Testis (tissue), 2 donors: ENCODE measurements around the gene CTSC.

ENCODE experiments used
- POLR2A ChIP-seq: fragments of 450-650 bp; IDR thresholded peaks from one replicate; pipeline ENCODE4 v1.6.1; 2017; ENCODE audit warnings: antibody characterized with exemption, mild to moderate bottlenecking, moderate library complexity
- TF ChIP-seq, protein P1 (sequence below), 3 experiments: fragments of 450-650 bp in 2 of 3; fragments of 200-600 bp in 1 of 3; sonication (generic) in 1 of 3; IDR thresholded peaks; one replicate each; pipeline ENCODE4 v1.5.1; 2016 to 2019; ENCODE audit warnings: antibody characterized with exemption in 3 of 3, mild to moderate bottlenecking in 2 of 3, moderate library complexity in 1 of 3

DNA sequence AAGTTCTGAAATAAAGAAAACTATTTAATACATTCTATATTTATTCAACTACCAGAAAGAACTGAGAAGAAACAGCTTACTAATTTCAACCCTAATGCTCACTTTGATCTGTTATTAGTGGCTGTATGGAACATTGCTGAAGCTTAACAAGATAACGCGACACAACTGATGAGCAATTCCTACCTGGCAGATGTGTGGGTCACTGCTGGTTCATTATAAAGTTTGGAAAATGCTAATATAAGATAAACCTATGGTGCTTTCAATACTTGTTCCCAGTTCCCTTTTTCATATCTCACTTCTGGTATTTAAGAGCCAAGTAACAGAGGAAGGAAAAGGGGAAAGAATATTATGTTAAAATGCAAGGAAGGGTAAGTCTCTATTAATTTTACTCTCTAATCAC is 10.5 kb downstream of the CTSC start:
- TF ChIP-seq, protein P1, sequence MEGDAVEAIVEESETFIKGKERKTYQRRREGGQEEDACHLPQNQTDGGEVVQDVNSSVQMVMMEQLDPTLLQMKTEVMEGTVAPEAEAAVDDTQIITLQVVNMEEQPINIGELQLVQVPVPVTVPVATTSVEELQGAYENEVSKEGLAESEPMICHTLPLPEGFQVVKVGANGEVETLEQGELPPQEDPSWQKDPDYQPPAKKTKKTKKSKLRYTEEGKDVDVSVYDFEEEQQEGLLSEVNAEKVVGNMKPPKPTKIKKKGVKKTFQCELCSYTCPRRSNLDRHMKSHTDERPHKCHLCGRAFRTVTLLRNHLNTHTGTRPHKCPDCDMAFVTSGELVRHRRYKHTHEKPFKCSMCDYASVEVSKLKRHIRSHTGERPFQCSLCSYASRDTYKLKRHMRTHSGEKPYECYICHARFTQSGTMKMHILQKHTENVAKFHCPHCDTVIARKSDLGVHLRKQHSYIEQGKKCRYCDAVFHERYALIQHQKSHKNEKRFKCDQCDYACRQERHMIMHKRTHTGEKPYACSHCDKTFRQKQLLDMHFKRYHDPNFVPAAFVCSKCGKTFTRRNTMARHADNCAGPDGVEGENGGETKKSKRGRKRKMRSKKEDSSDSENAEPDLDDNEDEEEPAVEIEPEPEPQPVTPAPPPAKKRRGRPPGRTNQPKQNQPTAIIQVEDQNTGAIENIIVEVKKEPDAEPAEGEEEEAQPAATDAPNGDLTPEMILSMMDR (IDR thresholded peaks at IDR 0.05), result no peak
- no peak for TF ChIP-seq POLR2A
